Embryonic facial prominence (tissue), 1 donor: Measurements from ENCODE around the gene SBK1.
"Not testable (repeated sequence)": the region's sequence is repeated elsewhere in the genome, so short reads cannot be mapped to it uniquely, and the experiment has no call there.

Experiments used
- DNase-seq: peaks from one replicate; pipeline ENCODE4 v3.0.0-alpha.2; 2016; ENCODE audit errors: extremely low spot score

Gene SBK1

DNA sequence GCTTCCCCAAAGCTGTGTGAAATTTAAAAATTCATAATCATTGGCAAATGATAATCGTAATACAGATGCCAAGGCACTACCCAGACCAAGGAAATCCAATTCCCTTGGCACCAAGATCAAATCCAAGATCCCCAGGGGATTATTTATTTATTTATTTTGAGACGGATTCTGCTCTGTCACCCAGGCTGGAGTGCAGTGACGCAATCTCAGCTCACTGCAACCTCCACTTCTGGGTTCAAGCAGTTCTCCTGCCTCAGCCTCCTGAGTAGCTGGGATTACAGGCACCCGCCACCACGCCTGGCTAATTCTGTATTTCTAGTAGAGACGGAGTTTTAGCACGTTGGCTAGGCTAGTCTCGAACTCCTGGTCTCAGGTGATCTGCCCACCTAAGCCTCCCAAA, 43.4 kb downstream of the SBK1 start:
- not testable (repeated sequence) for DNase-seq

GRCh38 chr16:28336940-28337710, 44.8 kb downstream of the SBK1 start:
- DNase-seq = not testable (repeated sequence)

GRCh38 chr16:28338230-28338629, 45.9 kb downstream of the SBK1 start:
- DNase-seq = not testable (repeated sequence)

- DNase-seq = not testable (repeated sequence)
Observed at GRCh38 chr16:28362600-28362999, 70.3 kb downstream of the SBK1 start.

DNA sequence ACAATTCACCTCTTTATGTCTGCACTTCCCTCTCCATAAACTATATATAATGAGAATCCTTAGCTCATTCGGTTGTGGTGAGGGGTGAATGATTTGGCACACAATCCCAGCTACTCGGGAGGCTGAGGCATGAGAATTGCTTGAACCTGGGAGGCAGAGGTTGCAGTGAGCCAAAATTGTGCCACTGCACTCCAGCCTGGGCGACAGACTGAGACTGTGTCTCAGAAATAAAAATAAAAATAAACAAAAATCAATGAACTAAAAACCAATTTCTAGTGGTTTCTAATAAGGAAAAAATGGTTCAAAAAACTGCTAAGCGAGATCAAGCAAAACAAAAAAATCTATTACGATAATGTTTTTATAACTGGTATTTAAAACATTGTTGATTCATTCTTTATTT, 71.1 kb downstream of the SBK1 start, which contains the start of gene NPIPB6:
NPIPB6 (minus strand) TSS at position 101 of the 400 bp plus-strand sequence. CDS start 686 bp downstream, outside the sequence.
- DNase-seq = not testable (repeated sequence)

DNA sequence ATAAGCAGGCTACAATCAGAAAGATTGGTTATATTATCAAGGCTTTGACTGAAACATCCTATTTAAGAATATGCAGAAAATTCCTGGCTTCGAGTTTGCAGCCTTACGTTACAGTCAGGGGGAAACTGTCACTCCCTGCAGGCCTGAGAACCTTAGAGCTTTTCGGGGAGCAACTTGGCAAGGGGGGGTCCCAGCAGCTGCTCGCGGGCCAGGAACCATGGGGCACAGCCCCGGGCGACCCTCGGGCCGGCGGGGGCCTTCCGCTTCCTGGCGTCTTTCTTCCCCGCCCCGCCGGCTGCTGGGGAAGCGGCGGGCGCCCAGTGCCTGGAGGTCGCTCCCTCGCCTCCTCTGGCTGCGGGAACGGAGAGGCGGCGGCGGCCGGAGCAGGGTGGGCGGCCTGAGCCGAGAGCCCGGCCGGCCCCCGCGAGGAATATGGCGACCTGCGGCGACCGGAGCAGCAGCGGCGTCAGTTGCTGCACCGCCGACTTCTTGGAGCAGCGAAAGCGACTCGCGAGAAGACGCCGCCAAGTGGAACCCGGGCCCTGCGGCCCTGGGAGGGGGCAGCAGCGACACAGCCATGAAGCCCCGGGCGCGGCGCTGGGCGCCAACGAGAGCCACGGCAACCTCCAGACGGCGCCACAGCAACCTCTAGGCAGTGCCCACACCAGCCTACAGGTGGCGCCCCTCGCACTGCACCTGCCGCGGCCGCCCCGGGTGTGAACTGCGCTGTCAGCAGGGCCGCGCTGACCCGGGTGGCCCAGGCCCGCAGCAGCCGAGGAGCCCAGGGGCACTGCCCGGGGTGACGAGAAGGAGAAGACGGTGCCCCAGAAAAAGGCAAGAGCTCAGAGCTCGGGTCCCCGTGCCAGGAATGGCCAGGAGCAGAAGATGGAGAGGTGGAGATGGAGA, 72.2 kb downstream of the SBK1 start:
- not testable (repeated sequence) for DNase-seq

GRCh38 chr16:28367926-28368325, 75.6 kb downstream of the SBK1 start:
- not testable (repeated sequence) for DNase-seq
